ENCODE data around the gene TIMM44. TPM values are rescaled to one million over a fixed set of nuclear protein-coding genes. Genes with fewer than 3 reads are reported as not detected.

The TIMM44 gene
- total and polyA plus RNA-seq, 11 donors, result 55.9 to 140 (median 72.9) TPM

- H3K4me1 ChIP-seq, result peaks cover 3 to 48% (median 25%) of the 10 kb centered on the region in 12 donors
Observed at GRCh38 chr19:7928741-7929701, 14.4 kb downstream of the TIMM44 start.

GRCh38 chr19:7928334-7928706 lies 15.1 kb downstream of the TIMM44 start:
- ATAC-seq (peak; percentile 2 to 25 (median 18)), DNase-seq (no peak)
- intact Hi-C loops (cut with DNase I), result loop anchor here in 1 of 10 donors (5.0 kb wide), 1 partner anchor 76 kb away; no protein-coding TSS in a partner anchor
- Histone ChIP-seq H3K36me3 (peaks cover 9 to 43% (median 35%) of the 10 kb centered on the region in 9 donors), H3K4me3 (peak overlapping the region in 1 of 12 donors; percentile 16), H3K27me3 (no peaks in the 10 kb centered on the region), H3K4me1 (peaks cover 3 to 48% (median 25%) of the 10 kb centered on the region in 12 donors), H3K27ac (peak overlapping the region in 10 of 12 donors; percentile 23 to 85 (median 54)), H3K9me3 (no peaks in the 10 kb centered on the region)
- TF ChIP-seq CTCF (IDR thresholded peaks at IDR 0.05), result no peak
- no peak for TF ChIP-seq POLR2A (IDR thresholded peaks at IDR 0.05)
- WGBS, 4 donors, result 35 to 53% (median 42%) methylated on average over 8 to 9 of the region's 9 CpGs

More at GRCh38 chr19:7928741-7929701, 14.4 kb downstream of the TIMM44 start:
- intact Hi-C loops (cut with DNase I), result loop anchor here in 1 of 10 donors (5.0 kb wide), 1 partner anchor 77 kb away; no protein-coding TSS in a partner anchor
- Histone ChIP-seq H3K4me3 (peak overlapping the region in 1 of 12 donors; percentile 16), H3K27me3 (no peaks in the 10 kb centered on the region), H3K9me3 (no peaks in the 10 kb centered on the region), H3K36me3 (peaks cover 11 to 49% (median 42%) of the 10 kb centered on the region in 9 donors), H3K27ac (peak overlapping the region in 11 of 12 donors; percentile 6 to 85 (median 61))
- DNase-seq (no peak), ATAC-seq (peak in 1 of 4 donors; percentile 12)
- TF ChIP-seq POLR2A (IDR thresholded peaks at IDR 0.05) (no peak), CTCF (IDR thresholded peaks at IDR 0.05) (peak in 3 of 12 donors; percentile 22 to 27 (median 22))
- WGBS, 4 donors, result 59 to 62% (median 60%) methylated on average over 23 to 24 of the region's 24 CpGs

- peak in 2 of 5 donors; percentile 12 to 22 for DNase-seq
- intact Hi-C loops (cut with DNase I), result loop anchor here in 1 of 10 donors (5.0 kb wide), 1 partner anchor 75 kb away; no protein-coding TSS in a partner anchor
- no peak for TF ChIP-seq POLR2A (IDR thresholded peaks at IDR 0.05)
- TF ChIP-seq CTCF (IDR thresholded peaks at IDR 0.05), result no peak
- Histone ChIP-seq H3K27me3 (no peaks in the 10 kb centered on the region), H3K4me3 (no peak overlapping the region), H3K4me1 (peaks cover 3 to 48% (median 25%) of the 10 kb centered on the region in 12 donors), H3K36me3 (peaks cover 8 to 43% (median 32%) of the 10 kb centered on the region in 9 donors), H3K9me3 (no peaks in the 10 kb centered on the region), H3K27ac (peak overlapping the region in 10 of 12 donors; percentile 23 to 85 (median 54))
- 79 to 85% (median 83%) methylated on average over 16 to 23 of the region's 23 CpGs for WGBS, 4 donors
- peak; percentile 2 to 14 (median 5) for ATAC-seq
Observed at GRCh38 chr19:7927605-7928333, 15.7 kb downstream of the TIMM44 start.
